Measurements from ENCODE around the gene LINGO3.
A peak's percentile ranks its signal among the peaks of the same experiment; 100 is the strongest.
"Not testable (repeated sequence)": the region's sequence is repeated elsewhere in the genome, so short reads cannot be mapped to it uniquely, and the experiment has no call there.

Gene LINGO3

DNA sequence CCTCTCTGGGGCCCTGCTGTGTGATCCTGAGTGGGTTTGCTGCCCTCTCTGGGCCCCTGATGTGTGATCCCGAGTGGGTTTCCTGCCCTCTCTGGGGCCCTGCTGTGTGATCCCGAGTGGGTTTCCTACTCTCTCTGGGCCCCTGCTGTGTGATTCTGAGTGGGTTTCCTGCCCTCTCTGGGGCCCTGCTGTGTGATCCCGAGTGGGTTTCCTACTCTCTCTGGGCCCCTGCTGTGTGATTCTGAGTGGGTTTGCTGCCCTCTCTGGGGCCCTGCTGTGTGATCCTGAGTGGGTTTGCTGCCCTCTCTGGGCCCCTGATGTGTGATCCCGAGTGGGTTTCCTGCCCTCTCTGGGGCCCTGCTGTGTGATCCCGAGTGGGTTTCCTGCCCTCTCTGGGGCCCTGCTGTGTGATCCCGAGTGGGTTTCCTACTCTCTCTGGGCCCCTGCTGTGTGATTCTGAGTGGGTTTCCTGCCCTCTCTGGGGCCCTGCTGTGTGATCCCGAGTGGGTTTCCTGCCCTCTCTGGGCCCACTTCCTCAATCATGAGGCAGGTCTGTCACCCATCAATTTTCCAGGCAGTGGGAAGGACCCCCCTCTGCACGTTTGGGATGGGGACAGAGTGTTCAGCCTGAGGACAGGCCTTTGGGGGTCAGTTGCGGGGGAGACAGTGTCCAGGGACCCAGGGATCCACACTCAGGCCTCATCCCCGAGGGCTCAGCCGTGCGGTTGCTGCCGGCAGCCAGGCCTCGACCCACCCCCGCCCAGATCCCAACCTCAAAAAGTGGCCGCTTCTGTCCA lies 26.5 kb downstream of the LINGO3 start:
- DNase-seq (ENCODE audit: low read depth): not testable (repeated sequence)

DNA sequence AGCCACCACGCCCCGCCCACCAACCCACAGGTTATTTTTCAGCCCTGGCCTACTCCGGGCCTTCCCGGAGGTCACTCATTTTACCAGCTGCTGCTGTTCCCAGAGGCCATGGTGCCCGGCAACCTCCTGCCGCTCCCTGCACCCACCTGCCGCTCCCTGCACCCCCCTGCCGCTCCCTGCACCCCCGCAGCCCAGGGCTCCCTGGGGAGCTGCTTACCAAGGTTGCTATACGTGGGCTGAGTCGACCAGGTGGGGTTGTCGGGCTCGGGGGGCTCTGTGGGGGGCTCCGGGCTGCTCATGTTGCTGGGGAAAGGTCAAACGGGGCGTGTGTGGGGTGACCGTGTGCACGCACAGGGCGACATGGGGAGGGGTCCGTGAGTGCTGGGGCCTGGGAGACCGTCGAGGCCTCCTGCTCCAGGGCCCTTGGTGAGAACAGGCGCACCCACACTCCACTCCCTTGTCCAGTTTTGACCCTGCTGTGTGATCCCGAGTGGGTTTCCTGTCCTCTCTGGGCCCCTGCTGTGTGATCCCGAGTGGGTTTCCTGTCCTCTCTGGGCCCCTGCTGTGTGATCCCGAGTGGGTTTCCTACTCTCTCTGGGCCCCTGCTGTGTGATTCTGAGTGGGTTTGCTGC lies 27.2 kb downstream of the LINGO3 start:
- no peak for DNase-seq (ENCODE audit: low read depth)

DNA sequence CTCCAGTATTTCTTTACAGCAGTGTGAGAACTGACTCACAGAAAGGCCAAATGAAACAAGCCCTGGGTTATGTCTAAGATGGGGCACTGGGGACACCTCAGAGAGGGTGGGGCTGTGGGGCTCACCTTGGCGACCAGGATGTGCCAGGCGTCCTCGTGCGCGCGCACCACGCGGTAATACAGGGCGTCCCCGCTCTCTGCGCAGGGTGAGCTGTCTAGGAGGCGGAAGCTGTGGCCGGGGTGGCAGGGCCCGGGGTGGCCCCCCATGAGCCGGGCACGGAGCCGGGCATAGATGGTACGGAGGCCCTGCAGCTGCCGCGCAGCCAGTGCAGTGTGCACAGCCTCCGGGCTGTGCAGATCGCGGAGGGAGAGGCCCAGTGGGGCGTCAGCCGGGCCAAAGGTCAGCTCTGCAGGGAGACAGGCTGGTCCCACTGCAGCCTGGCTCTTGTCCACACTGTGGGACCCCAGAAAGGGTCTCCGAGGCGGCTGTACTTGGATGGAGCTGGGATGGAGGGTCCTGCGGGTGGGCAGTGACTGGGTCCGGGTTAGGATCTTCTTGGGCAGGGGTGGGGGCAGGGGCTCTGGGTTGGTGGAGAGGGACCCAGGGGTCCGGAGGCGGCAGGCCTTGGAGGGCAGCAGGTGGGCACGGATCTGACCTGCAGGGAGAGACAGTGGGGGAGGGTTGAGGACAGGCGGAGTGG lies 29.3 kb downstream of the LINGO3 start:
- DNase-seq (ENCODE audit: low read depth): no peak

DNA sequence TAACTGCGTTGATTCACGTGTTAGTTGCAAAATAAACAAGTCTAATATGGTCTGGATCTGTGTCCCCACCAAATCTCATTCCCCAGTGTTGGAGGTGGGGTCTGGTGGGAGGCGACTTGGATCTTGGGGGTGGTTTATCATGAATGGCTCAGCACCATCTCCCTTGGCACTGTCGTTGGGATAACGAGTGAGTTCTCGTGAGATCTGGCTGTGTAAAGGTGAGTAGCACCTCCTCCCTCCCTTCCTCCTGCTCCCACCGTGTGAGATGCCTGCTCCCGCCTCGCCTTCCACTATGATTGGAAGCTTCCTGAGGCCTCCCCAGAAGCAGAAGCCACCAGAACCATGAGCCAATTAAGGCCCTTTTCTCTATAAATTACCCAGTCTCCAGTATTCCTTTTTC lies 30.8 kb downstream of the LINGO3 start:
- DNase-seq (ENCODE audit: low read depth): no peak

DNA sequence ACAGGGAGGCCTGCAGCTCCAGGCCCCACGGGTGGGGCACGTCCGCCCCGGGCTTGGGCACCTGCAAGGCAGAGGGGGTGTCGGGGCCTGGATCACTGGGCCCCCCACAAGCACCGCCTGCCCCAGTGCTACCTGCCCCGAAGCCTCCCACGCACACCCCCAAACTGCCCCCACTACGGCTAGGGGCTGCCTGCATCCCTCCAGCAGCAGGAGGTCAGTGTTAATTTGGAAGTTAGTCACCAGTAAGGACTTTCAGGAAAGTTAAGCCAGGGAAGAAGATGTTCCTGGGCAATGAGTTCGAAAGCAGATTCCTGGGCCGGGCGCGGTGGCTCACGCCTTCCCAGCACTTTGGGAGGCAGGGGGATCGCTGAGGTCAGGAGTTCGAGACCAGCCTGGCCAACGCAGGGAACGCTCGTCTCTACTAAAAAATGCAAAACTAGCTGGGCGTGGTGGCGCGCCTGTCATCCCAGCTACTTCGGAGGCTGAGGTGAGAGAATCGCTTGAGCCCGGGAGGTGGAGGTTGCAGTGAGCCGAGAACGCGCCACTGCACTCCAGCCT lies 31.4 kb downstream of the LINGO3 start:
- no peak for DNase-seq (ENCODE audit: low read depth)

DNA sequence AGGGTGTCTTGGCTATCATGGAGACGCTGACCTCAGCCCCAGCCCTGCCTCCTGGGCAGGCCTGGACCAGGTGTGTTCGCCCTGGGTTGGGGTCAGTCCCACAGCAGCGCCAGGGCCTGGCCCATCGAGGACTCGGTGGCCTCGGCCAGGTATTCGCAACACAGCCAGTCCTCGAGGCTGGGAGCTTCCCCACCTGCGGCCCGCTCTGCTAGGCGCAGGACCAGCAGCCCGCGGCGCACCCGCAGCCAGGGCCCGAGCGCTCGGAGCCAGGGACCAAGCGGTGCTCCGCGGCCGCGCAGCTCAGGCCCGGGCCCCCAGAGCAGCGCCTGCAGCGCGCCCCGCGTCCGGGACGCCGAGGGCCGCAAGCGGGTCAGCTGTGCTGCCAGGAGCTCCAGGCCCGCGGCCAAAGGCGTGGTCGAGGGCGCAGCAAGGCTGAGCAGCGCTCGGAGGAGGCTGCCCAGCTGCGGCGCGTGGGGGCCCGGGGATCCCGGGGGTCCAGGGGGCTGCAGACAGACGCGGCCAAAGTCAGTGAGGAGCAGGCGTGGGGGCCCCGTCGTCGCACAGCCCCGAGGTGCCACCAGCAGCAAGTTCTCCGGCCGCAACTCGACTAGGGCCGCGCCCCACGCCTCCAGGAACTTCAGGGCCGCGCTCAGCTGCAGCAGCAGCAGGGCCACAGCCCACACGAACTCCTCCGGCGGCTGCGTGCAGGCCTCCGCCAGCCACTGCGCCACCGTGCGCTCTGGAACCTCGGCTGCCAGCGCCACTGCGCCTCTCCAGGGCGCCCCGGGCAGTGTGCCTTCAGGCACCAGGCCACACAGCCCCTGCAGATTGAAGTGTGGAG lies 32.1 kb downstream of the LINGO3 start:
- no peak for DNase-seq (ENCODE audit: low read depth)

DNA sequence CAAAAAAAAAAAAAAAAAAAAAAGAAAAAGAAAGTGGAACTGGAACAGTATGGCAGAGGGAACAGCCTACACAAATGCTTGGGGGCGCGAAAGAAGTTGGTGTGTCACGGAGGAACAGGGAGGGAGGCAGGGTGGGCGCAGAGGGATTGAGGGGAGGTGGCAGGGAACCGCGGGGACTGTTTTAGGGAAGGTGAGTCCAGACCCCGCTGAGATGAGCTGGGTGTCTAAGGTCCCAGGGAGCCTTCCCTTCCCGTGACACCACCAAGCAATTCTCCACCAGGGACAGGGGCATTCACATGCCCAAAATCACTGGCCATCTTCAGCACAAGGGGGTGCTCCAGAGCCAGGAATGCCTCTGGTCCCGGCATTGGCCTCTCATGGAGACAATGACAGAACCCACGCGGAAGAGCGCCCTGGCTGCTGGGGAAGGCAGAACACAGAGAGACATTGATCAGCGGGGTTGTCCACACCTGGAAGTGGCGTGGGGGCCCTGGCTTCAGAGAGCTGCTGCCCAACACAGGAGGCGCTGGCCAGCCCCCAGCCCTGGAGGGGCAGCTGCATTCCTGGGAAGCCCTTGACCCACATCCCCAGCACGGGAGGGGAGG lies 32.9 kb downstream of the LINGO3 start:
- DNase-seq (ENCODE audit: low read depth): no peak

DNA sequence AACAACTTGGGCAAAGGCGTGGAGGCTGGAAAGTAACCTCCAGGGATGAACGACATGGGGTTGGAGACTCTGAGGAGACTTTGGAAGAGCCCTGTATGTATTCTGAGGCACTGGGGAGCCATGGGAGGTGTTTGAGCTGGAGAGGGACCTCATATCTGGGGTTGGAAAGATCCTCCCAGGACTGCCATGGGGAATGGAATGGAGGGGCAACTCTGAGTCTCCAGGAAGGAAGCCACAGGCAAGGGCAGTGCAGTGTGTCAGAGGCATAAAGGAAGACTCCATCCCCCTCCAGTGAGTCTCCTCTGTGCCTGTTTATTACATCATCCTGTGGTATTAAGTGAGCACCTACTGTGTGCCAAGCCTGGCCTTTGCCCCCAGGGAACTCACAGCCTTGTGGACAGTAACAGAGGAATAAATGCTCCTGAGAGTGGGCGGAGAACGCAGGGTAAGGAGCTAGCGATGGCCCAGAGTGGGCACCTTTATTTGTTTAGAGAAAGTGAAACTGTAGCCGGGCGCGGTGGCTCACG lies 33.7 kb downstream of the LINGO3 start:
- no peak for DNase-seq (ENCODE audit: low read depth)

DNA sequence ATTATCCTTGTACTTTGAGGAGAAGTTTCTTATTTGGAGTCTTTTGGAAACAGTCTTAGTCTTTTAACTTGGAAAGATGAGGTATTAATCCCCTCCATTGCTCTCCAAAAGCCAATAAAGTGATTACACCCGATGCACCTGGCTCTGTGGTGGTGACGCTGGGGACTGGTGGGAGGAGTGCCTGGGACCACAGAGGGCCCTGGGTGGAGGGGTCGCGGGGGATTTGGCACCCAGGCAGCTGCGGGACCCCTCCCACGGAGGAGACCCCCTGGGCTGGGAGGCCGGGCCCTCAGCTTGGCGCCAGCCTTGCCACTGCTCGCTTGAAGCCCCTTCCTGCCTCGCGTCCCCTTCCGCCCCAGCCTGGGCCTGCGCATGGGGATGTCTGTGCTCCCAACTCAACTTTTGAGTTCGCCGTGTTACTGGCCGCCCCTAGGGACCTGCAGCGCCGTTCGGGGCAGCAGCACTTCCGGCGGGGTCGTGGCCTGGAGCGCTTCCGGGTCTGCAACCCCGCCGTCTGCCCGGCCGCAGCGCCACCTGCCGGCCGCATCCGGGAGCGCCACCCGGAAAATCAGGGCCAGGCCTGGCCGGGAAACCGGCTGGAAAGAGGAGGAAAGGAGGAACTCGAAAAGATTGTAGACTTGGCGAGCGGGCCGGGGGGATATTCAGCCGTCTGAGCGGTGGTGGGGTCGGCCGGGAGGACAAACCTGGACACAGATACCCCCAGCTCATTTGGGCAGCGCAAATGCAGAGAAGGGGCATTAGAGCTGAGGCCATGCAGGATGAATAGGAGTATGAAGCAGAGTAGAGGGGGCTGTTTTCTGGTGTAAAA lies 34.4 kb downstream of the LINGO3 start:
- DNase-seq (ENCODE audit: low read depth): no peak

DNA sequence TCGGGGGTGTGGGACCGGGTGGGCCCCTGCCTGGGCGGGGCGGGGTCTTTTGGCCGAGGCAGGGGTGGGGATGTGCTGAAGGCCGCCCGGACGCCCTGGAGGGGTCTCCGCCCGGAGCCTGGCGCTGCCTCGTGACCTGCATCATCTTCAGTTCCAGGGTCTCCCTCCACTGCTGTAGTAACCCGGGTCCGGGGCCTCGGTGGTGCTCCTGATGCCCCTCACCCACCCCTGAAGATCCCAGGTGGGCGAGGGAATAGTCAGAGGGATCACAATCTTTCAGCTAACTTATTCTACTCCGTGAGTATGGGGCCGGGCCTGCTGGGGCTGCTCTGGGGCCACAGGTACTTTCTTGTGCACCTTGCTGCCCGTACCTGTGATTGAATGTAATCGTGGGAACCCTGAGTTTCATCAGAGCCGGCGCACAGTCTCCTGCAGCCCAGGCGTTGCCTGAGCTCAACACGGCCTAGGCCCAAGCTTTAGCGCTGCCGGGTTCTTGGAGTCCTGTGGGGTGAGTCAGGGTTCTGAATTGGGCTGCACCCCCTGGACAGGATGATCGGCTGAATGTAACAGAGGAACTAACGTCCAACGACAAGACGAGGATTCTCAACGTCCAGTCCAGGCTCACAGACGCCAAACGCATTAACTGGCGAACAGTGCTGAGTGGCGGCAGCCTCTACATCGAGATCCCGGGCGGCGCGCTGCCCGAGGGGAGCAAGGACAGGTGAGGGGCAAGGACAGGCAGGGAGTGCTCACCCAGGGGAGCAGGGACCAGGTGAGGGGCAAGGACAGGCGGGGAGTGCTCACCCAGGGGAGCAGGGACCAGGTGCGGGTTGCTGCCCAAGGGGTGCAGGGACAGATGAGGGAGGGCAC lies 36.5 kb downstream of the LINGO3 start:
- no peak for DNase-seq (ENCODE audit: low read depth)

DNA sequence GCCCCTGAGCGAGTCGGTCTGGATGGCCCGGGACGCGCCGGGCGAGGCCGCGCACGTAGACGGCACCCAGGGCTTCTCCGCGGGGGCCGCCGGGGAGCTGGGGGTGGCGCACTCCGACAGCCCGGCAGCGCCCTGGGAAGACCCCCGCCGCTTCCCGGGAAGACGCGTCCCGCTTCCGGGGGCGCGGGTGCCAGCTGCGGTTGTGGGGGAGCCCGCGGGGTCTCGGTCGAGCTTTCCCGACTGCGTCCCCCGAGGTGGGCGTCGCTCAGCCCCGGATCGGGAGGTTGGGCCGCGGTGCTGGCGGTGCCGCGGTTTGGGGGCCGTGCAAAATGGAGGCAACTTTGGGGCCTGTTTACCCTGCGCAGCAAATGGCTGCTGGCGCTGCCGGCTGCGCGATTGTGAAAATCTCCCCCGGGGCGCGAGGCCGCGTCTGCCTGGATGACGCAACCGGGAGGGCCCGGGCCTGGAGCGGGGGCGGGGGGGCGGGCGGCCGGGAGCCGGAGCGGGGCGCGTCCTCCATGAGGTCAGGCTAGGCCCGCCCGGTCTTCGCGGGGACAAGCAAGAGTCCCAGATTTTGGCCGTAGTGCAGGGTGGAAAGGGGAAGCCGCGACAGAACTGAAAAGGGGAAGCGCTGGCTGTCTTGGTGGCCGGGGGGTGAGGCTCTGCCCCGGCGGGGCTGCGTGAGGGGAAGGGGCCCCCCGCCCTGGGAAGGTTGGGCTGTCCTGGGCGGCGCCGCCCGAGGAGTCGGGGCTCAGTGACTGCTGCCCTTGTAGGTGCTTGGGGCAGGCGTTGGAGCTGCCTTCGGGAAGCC lies 37.3 kb downstream of the LINGO3 start:
- DNase-seq (ENCODE audit: low read depth): no peak

DNA sequence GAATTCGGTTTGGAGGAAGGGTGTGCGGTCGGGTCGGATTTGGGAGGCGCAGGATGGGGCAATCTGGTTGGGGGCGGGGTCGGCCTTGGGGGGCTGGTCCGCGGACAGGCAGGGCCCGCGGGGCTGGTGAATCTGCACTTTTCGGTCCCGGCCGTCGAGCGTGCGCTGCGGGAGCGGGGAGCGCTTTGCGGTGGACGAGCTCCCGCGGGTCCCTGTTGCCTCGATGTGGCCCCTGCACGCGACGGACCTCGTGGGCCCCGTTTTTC lies 37.9 kb downstream of the LINGO3 start:
- no peak for DNase-seq (ENCODE audit: low read depth)

DNA sequence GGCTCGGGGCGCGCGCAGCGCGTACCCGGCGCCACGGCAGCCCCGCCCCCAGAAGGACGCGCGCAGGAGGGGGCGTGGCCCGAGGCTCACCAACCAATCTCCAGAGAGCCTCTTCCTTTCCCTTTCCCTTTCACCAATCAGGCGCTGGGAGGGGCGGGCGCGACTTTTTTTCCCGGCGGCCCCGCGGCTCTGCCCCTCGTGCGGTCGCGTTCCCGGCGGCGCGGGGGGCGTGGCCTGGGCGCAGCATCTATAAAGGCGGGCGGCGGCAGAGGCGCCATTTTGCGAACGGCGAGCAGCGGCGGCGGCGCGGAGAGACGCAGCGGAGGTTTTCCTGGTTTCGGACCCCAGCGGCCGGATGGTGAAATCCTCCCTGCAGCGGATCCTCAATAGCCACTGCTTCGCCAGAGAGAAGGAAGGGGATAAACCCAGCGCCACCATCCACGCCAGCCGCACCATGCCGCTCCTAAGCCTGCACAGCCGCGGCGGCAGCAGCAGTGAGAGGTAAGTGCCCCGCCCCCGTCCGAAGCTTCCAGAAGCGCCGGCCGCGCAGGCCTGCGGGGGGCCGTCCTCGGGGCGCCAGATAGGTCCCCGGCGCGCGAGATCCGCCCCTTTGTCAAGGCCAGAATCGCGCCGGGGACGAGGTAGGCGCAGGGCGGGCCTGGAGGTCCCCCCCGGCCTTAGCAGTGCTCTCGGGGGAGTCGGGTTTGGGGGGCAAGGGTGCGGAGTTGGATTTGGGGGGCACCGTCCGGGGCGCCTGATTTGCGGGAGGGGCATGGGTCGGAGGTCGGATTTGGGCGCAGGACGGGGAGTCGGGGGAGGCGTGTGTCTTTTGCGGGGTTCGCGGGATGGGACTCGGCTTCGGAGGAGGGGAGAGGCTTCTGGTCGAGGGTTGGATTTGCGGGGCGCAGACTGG lies 38.5 kb downstream of the LINGO3 start:
- DNase-seq (ENCODE audit: low read depth): peak; percentile 89

DNA sequence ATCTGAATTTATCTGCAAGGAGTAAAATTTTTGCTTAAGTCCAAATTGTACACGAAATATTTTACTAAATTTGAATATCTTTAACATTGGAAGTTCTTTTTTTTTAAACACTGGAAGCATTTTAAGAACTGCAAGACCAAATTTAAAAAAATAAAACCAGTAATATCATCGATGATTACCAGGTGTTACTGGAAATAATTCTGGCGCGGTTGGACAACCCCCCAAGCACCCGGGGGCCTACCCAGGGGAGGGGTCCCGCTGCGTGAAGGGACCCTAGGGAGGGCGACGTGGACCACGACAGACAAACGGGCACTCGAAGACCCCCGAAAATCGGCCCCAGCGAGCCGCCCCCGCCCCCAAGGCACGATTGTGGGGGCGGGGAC lies 39.1 kb downstream of the LINGO3 start:
- no peak for DNase-seq (ENCODE audit: low read depth)

DNA sequence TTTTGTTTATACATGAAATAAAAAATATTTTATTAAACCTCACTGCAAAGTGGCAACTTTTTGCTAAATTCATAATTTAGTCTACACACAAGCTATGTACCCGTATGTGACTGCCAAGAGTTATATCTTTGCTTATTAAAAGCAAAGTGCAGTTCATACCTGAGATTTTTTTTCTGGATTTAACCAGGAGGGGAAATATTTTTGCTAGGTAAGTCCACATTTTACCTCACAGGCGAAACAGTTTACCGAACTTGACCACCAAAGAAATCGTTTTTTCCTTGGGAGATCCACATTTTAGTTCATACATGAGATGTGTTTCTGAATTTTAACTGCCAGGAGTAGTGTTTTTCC lies 39.5 kb downstream of the LINGO3 start:
- DNase-seq (ENCODE audit: low read depth): no peak

DNA sequence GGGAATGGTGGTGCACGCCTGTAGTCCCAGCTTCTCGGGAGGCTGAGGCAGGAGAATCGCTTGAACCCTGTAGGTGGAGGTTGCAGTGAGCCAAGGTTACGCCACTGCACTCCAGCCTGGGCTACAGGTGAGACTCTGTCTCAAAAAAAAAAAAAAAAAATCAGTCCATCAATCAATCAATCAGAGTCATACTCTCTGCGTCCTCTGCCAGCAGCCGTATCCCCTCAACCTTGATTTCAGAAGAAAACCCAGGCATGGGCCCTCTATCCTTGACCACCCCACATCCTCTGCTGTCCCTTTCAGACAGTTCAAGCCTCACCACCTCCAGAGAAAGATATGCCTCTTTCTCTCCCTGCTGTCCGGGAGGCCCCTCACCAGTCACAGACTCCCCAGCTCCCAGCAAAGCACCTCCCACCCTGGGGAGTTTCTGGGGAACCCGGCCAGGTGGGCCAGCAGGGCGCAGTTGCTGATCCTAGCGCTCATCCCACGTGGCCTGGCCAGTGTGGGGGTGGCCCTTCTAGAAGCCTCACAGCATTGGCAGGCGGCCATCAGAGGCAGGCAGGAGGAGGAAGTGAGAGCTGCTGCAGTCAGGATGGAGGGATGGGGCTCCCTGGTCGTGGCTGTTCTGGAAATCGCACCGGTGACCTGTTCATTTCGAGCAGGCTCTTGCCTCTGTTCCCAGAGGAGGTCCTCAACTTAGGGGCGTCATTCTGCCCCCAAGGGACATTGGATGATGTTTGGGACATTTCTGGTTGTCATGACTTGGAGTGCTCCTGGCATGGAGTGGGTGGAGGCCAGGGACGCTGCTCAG lies 41.6 kb downstream of the LINGO3 start:
- no peak for DNase-seq (ENCODE audit: low read depth)
